Mucosa of rectum (tissue), 2 donors: Measurements from ENCODE around the gene C11orf54.
A peak's percentile ranks its signal among the peaks of the same experiment; 100 is the strongest.

Experiments
- H3K27ac ChIP-seq, 2 donors: one replicate each; pipeline ENCODE4 v1.7.0; 2013; ENCODE audit warnings: inconsistent platforms in 2 of 2, low read depth in 2 of 2, low read length in 2 of 2
- H3K27me3 ChIP-seq, 2 donors: one replicate each; pipeline ENCODE4 v1.7.0; 2013; ENCODE audit warnings: low read length in 2 of 2; ENCODE audit not compliant: control insufficient read depth in 2 of 2, insufficient read depth in 2 of 2
- H3K36me3 ChIP-seq, 2 donors: one replicate each; pipeline ENCODE4 v1.7.0; 2013; ENCODE audit warnings: low read length in 2 of 2; ENCODE audit not compliant: control insufficient read depth in 2 of 2, insufficient read depth in 2 of 2
- H3K4me1 ChIP-seq, 2 donors: one replicate each; pipeline ENCODE4 v1.7.0; 2013; ENCODE audit warnings: low read length in 2 of 2, mild to moderate bottlenecking in 1 of 2; ENCODE audit not compliant: control insufficient read depth in 2 of 2, insufficient read depth in 2 of 2
- H3K4me3 ChIP-seq, 2 donors: one replicate each; pipeline ENCODE4 v1.7.0; 2013; ENCODE audit warnings: low read length in 2 of 2
- H3K9ac ChIP-seq, 2 donors: one replicate each; pipeline ENCODE4 v1.7.0; 2013; ENCODE audit warnings: low read length in 2 of 2, low read depth in 1 of 2, mild to moderate bottlenecking in 1 of 2
- H3K9me3 ChIP-seq, 2 donors: one replicate each; pipeline ENCODE4 v1.7.0; 2013; ENCODE audit warnings: low read length in 2 of 2; ENCODE audit not compliant: control insufficient read depth in 2 of 2
- donor health status: healthy.
- donor health status: Normal muscosa, but diverticular disease.

The C11orf54 gene

DNA sequence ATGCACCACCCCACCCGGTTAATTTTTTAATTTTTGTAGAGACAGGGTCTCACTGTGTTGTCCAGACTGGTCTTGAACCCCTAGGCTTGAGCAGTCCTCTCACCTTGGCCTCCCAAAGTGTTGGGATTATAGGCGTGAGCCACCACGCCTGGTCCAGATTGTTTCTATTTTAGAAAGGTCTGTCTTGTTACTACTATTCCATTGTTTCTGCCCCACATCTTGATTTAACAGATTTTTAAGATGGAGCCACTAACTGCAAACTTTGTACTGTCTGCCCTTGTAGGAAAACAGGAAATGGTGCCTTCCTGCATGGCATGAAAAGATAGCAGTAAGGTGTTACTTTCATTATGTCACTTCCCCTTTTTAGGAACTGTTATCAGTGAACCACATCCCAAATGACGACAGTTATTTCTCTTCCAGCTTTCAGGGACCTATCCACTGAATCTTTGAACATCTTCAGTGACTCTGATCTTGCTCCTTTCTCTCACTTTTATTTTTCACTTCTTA, 23.4 kb upstream of the C11orf54 start:
- Histone ChIP-seq H3K27me3 (no peaks in the 10 kb centered on the region), H3K9me3 (no peaks in the 10 kb centered on the region), H3K27ac (no peak overlapping the region), H3K9ac (no peak overlapping the region), H3K36me3 (peaks cover 13 to 19% of the 10 kb centered on the region in 2 donors), H3K4me1 (no peaks in the 10 kb centered on the region), H3K4me3 (no peak overlapping the region)

DNA sequence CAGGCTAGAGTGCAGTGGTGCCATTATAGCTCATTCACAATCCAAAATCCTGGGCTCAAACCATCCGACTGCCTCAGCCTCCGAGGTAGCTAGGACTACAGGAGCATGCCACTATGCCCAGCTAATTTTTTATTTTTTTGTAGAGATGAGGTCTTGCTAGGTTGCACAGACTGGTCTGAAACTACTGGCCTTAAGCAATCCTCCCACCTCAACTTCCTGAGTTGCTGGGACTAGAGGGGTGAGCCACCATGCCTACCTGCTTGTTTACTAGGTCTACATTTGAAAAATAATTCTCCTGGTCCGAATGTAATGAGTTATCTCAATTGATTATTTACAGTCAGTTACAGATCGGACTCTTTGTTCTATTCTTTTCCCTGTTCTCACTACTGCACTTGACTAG, 22.2 kb upstream of the C11orf54 start:
- Histone ChIP-seq H3K4me1 (no peaks in the 10 kb centered on the region), H3K27me3 (no peaks in the 10 kb centered on the region), H3K36me3 (peaks cover 13 to 23% of the 10 kb centered on the region in 2 donors), H3K27ac (no peak overlapping the region), H3K9ac (no peak overlapping the region), H3K9me3 (no peaks in the 10 kb centered on the region), H3K4me3 (no peak overlapping the region)

DNA sequence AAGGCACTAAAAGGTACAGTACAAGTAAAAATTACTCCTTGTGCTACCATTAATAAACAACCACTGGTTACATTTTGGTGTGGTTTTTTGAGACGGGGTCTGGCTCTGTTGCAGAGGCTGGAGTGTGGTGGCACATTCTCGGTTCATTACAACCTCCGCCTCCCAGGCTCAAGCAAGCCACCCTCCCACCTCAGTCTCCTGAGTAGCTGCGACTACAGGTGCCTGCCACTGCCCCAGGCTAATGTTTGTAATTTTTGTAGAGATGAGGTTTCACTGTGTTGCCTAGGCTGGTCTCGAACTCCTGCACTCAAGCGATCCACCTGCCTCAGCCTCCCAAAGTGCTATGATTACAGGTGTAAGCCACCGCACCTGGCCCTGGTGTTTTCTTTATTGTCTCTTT, 20.9 kb upstream of the C11orf54 start:
- H3K36me3 ChIP-seq, result peaks cover 6 to 16% of the 10 kb centered on the region in 2 donors
- no peaks in the 10 kb centered on the region for H3K4me1 ChIP-seq
- H3K4me3 ChIP-seq, result no peak overlapping the region
- H3K27me3 ChIP-seq, result no peaks in the 10 kb centered on the region
- H3K27ac ChIP-seq, result no peak overlapping the region
- no peaks in the 10 kb centered on the region for H3K9me3 ChIP-seq
- H3K9ac ChIP-seq, result no peak overlapping the region

DNA sequence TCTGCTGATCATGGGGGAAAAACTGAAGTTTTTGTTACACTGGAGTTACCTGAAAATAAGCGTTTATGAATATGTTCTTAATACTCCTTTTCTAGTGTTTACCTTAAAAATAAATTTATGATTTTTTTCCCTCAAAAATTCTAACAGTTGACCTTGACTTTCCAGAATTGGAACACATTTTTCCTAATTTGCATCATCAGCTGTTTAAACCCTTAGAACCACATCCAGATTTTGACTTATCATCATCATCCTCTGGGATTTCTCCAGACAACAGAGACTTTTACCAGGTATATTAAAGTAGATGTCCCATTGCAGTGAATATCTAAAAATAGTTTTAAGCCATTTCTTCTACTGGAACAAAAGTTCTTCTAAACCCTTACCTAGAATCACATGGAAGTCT, 17.4 kb upstream of the C11orf54 start:
- no peaks in the 10 kb centered on the region for H3K4me1 ChIP-seq
- peaks cover 12 to 32% of the 10 kb centered on the region in 2 donors for H3K36me3 ChIP-seq
- H3K27ac ChIP-seq, result no peak overlapping the region
- H3K9ac ChIP-seq, result no peak overlapping the region
- H3K27me3 ChIP-seq, result no peaks in the 10 kb centered on the region
- H3K9me3 ChIP-seq, result no peaks in the 10 kb centered on the region
- no peak overlapping the region for H3K4me3 ChIP-seq

DNA sequence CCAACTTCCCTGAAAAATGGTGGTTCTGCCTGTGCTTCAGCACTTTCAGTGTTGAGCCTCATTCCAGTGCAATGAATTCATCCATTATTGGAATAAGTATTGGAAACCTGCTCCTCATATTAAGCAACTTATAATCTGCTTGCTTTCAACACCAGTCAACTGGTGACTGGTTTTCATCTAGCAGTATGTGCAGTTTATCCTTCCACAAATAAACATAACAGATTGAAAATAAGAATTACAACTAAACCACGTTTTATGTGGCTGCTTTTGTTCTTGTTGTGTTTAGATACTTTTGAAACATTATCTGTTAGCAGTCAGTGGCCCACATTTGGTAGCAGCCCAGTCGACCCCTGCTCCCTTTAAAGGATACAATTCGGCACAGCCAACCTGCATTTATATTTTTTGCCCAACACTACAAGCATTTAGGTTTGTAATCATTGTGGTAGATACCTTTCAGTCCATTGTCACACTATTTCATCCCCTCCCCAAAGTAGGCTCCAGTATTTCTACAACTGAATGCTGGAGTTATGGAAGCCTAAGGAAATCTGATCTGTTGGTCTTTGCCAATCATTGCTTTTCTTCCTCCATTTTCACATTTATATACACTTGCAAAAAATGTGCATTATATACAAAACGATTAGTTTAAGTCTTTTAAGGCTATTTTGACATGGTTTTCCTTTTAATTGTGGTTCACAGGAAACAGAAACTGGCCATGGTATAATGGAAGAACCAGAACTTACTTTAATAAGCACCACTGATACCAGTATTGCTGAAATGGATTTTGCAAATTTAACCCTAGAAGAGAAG, 13.3 kb upstream of the C11orf54 start:
- Histone ChIP-seq H3K4me1 (peaks cover 0 to 3% of the 10 kb centered on the region in 2 donors), H3K4me3 (no peak overlapping the region), H3K27ac (no peak overlapping the region), H3K9me3 (no peaks in the 10 kb centered on the region), H3K27me3 (no peaks in the 10 kb centered on the region), H3K9ac (no peak overlapping the region), H3K36me3 (peaks cover 48 to 61% of the 10 kb centered on the region in 2 donors)

DNA sequence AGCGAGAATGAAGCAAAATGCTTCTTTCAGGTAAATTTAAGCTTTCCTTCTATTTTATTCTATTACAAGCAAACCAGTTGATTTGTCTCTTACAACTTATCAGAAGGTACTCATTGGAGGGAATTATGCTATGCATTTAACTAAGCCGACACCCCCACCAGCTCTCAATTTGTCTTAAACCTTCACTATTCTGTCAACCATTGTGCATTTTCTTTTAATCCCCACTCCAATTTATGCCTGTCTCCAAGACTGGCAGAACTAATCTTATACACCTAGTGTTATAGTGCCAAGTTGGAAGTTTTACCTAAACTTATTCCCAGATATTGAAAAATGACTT, 12.7 kb upstream of the C11orf54 start:
- H3K4me1 ChIP-seq, result peaks cover 0 to 3% of the 10 kb centered on the region in 2 donors
- H3K27ac ChIP-seq, result no peak overlapping the region
- H3K36me3 ChIP-seq, result peaks cover 54 to 63% of the 10 kb centered on the region in 2 donors
- H3K9me3 ChIP-seq, result no peaks in the 10 kb centered on the region
- no peak overlapping the region for H3K4me3 ChIP-seq
- H3K9ac ChIP-seq, result no peak overlapping the region
- H3K27me3 ChIP-seq, result no peaks in the 10 kb centered on the region

DNA sequence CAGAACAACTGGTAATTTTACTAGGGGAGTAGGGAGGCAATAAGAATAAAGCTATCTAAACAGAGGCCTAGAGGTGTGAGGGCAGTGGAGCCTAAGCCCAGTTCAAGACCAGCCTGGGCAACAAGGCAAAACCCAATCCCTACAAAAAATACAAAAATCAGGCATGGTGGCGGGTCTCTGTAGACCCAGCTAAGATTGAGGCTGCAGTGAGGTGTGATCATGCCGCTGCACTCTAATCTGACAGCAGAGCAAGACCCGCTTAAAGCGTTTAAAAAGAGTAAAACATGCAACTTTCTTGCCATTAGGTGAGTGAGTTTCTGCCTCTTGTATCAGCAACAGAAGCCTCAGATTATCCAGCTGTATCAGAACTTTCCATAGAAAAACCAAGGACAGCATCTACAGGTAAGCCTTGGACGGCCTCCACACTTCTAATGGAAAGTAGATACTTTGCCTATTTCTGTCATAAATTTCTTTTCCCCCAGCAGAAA, 12.3 kb upstream of the C11orf54 start:
- no peaks in the 10 kb centered on the region for H3K27me3 ChIP-seq
- peaks cover 0 to 3% of the 10 kb centered on the region in 2 donors for H3K4me1 ChIP-seq
- H3K9ac ChIP-seq, result no peak overlapping the region
- H3K4me3 ChIP-seq, result no peak overlapping the region
- no peak overlapping the region for H3K27ac ChIP-seq
- H3K36me3 ChIP-seq, result peaks cover 57 to 66% of the 10 kb centered on the region in 2 donors
- no peaks in the 10 kb centered on the region for H3K9me3 ChIP-seq

DNA sequence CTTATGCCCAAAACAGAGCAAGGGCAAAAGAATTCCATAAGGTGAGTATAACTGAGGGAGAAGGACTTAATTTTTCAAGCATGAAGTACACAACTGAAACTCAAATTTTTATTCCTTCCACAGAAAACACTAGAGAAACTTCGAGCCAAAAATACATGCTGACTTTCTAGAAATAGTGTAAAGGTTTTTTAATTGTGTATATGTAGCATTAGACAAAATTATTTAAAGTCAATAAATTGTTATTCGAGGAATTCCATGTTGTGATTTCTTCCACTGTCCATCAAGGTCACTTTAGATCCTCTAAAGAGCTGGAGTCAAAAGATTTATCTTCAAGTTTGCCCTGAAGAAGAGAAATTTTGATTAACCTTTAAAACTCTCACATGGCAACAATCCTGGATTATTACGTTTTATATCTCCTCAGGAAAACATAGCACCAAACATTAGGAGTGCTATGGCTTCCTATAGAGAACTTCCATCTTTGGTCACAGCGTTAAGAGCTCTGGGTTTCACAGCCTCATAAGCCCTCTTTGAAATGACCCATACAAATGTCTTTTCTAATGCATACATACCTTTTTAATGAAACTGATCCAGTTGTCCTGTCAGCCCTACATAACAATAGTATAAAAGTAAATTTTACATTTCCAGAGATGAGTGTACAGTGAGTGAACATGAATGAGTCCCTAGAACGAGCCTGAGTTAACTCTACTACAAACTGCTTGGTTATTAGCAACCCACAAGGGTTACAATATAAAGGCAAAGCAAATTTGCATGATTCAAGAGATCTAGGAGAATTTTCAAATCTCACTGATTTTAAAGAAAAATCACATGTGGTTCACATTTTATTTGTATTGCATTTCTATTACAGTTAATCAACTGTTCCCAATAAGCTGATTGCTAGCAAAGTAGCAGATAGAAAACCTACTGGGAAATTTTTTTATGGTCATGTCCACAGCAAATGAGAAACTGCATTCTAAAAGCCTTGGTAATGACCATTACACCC, 11.1 kb upstream of the C11orf54 start:
- H3K9me3 ChIP-seq, result no peaks in the 10 kb centered on the region
- H3K27ac ChIP-seq, result no peak overlapping the region
- no peaks in the 10 kb centered on the region for H3K27me3 ChIP-seq
- peaks cover 0 to 3% of the 10 kb centered on the region in 2 donors for H3K4me1 ChIP-seq
- H3K36me3 ChIP-seq, result peaks cover 70 to 77% of the 10 kb centered on the region in 2 donors
- no peak overlapping the region for H3K9ac ChIP-seq
- H3K4me3 ChIP-seq, result no peak overlapping the region

DNA sequence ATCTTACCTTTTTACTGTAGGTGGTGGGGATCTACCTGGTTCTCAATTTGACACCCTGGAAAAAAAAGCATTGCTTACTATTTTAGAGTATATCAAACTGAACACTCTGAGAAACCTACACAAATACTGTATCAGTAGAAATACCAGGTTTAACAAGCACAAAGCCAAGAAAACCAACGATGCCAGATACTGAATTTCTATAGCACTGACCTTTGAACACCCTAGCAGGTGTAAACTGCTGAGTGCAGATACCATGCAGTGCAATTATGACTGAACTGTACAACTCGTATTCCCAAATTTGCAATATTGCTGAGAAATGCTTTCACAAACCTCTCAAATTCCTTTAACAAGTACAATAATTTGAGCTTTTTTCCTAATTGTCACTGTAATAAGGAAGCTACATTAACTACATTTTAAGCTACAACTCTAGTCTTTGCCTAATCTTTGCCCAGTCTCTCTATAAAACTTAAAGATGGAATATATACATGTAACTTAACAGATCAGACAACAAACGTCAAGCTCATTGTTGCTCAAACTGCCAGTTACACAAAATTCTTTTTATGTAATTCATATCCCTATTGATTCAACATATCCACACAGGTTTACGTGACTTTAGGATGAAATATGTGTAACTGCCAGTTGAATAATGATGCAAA, 9.1 kb upstream of the C11orf54 start:
- Histone ChIP-seq H3K36me3 (peaks cover 87 to 91% of the 10 kb centered on the region in 2 donors), H3K4me3 (no peak overlapping the region), H3K27ac (no peak overlapping the region), H3K9ac (peak overlapping the region in 1 of 2 donors; percentile 11), H3K4me1 (peaks cover under 1 to 3% of the 10 kb centered on the region in 2 donors), H3K27me3 (no peaks in the 10 kb centered on the region), H3K9me3 (no peaks in the 10 kb centered on the region)
